ENCODE results near the gene PARD3B. TPM values are rescaled to one million over a fixed set of nuclear protein-coding genes. Genes with fewer than 3 reads are reported as not detected.

Gene PARD3B
- total RNA-seq, 1 donor from 2014 or later: 0.66 TPM

DNA sequence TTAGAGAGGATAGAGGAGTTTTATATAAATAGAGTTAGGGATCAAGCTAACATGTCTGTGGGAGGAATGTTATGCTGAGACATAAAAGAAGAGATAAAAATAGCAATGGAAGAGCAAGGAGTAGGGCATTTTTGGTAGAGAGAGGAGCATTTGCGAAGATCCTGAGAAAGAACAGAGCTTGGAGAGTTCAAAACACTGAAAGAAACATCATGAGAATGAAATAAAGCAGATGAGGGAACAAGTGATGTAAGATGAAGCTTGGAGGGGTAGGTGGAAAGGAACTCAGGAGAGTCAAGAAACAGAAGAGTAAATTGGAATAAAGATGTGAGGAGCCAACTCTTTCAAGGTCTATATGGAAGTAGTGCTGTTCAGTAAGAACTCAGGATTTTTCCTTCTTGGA lies 308.6 kb downstream of the PARD3B start:
- Mint-ChIP-seq H3K36me3 (ENCODE audit: unreplicated experiment) (peaks cover 10% of the 10 kb centered on the region), H3K4me1 (ENCODE audit: low read depth, unreplicated experiment) (no peaks in the 10 kb centered on the region), H3K27ac (ENCODE audit: unreplicated experiment) (no peak overlapping the region), H3K4me3 (ENCODE audit: unreplicated experiment) (no peak overlapping the region), H3K27me3 (ENCODE audit: unreplicated experiment) (no peaks in the 10 kb centered on the region), H3K9me3 (ENCODE audit: unreplicated experiment) (no peaks in the 10 kb centered on the region)
- no peak for DNase-seq
- no peak for TF ChIP-seq CTCF (IDR thresholded peaks at IDR 0.05; ENCODE audit: partially characterized antibody, unreplicated experiment)

GRCh38 chr2:204860274-204860673 lies 315.0 kb downstream of the PARD3B start:
- Mint-ChIP-seq H3K9me3 (ENCODE audit: unreplicated experiment) (peaks cover 4% of the 10 kb centered on the region), H3K4me1 (ENCODE audit: low read depth, unreplicated experiment) (peaks cover 16% of the 10 kb centered on the region), H3K27ac (ENCODE audit: unreplicated experiment) (peak overlapping the region; percentile 97), H3K36me3 (ENCODE audit: unreplicated experiment) (peaks cover 10% of the 10 kb centered on the region), H3K4me3 (ENCODE audit: unreplicated experiment) (peak overlapping the region; percentile 67), H3K27me3 (ENCODE audit: unreplicated experiment) (peaks cover 5% of the 10 kb centered on the region)
- TF ChIP-seq CTCF (IDR thresholded peaks at IDR 0.05; ENCODE audit: partially characterized antibody, unreplicated experiment): no peak
- DNase-seq: peak; percentile 55

DNA sequence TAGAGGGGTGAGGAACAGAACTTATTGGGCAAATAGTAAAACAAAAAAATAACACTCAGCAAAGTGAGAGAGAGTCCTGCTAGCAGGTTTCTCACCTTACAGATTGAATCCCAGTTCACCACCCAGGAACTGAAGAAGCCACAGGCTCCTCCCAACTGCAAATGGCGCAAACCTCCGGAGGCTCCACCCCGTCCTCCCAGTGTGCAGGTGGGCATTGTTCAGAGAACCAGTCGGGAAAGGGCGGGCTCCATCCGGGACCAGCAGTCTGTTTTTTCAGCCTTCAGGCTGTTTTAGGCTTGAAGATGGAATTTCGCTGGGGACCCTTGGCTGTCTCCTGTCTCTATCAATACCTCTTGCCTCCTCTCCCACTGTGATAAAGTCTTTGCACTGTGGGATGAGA lies 317.5 kb downstream of the PARD3B start:
- TF ChIP-seq CTCF (IDR thresholded peaks at IDR 0.05; ENCODE audit: partially characterized antibody, unreplicated experiment): no peak
- Mint-ChIP-seq H3K27ac (ENCODE audit: unreplicated experiment) (no peak overlapping the region), H3K36me3 (ENCODE audit: unreplicated experiment) (no peaks in the 10 kb centered on the region), H3K9me3 (ENCODE audit: unreplicated experiment) (peaks cover 4% of the 10 kb centered on the region), H3K4me1 (ENCODE audit: low read depth, unreplicated experiment) (peaks cover 16% of the 10 kb centered on the region), H3K27me3 (ENCODE audit: unreplicated experiment) (peaks cover 5% of the 10 kb centered on the region), H3K4me3 (ENCODE audit: unreplicated experiment) (no peak overlapping the region)
- no peak for DNase-seq

DNA sequence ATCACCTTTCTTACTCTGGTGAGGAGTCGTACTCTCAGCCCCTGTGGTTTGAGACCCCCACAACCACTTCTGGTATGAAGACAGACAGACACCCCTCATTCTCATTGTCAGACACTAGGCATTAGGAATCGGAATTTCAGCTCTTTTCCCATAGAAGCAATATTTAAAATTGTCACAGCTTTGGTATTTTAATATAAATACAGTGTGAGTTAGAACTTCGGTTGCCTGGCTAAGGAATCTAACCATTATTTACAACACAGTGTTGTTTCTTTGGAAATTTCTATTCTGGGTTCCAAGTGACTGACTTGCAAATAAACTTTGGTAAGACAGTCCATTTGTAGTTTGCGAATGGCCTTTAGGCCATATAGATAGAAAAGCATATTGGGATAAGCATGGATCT lies 318.1 kb downstream of the PARD3B start:
- DNase-seq: no peak
- no peak for TF ChIP-seq CTCF (IDR thresholded peaks at IDR 0.05; ENCODE audit: partially characterized antibody, unreplicated experiment)
- peaks cover 4% of the 10 kb centered on the region for H3K9me3 Mint-ChIP-seq (ENCODE audit: unreplicated experiment)

GRCh38 chr2:204869132-204869823 lies 324.0 kb downstream of the PARD3B start:
- H3K4me1 Mint-ChIP-seq (ENCODE audit: low read depth, unreplicated experiment): no peaks in the 10 kb centered on the region
- peaks cover 2% of the 10 kb centered on the region for H3K9me3 Mint-ChIP-seq (ENCODE audit: unreplicated experiment)
- H3K27me3 Mint-ChIP-seq (ENCODE audit: unreplicated experiment): no peaks in the 10 kb centered on the region
- H3K36me3 Mint-ChIP-seq (ENCODE audit: unreplicated experiment): no peaks in the 10 kb centered on the region
- no peak for TF ChIP-seq CTCF (IDR thresholded peaks at IDR 0.05; ENCODE audit: partially characterized antibody, unreplicated experiment)
- DNase-seq: no peak
- no peak overlapping the region for H3K27ac Mint-ChIP-seq (ENCODE audit: unreplicated experiment)
- no peak overlapping the region for H3K4me3 Mint-ChIP-seq (ENCODE audit: unreplicated experiment)

More for the DNA sequence above, 318.1 kb downstream of the PARD3B start:
- Mint-ChIP-seq H3K36me3 (ENCODE audit: unreplicated experiment) (no peaks in the 10 kb centered on the region), H3K27ac (ENCODE audit: unreplicated experiment) (no peak overlapping the region), H3K4me3 (ENCODE audit: unreplicated experiment) (no peak overlapping the region), H3K27me3 (ENCODE audit: unreplicated experiment) (peaks cover 5% of the 10 kb centered on the region), H3K4me1 (ENCODE audit: low read depth, unreplicated experiment) (peaks cover 16% of the 10 kb centered on the region)
